Measurements from ENCODE around the gene HS3ST5. TPM values are rescaled to one million over a fixed set of nuclear protein-coding genes. Genes with fewer than 3 reads are reported as not detected.

The HS3ST5 gene
- total and polyA plus RNA-seq, 2 experiments from 2014 or later: 2.8 to 3.5 TPM

DNA sequence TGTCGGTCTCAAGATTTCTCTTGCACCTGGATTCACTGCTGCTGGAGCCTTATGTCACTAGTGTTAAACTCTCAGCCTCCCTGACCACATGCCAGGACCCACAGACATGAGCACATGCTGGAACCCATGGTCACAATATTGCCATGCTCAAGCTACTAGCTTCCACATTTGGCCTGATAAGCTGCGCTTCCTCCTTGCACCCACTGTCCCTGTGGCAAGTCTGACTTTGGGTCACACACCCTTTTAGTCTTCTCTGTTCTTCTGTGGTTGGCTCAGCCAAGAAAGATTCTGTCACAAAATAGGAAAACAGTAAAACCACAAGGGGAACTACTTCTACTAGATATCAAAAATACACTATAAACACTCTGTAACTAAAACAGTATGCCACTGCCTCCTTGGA lies 303.0 kb downstream of the HS3ST5 start (continued):
- TF ChIP-seq ETS1 (IDR thresholded peaks at IDR 0.05): no peak
- no peak for TF ChIP-seq ZNF114 (CRISPR knock-in tag; IDR thresholded peaks at IDR 0.05)
- TF ChIP-seq POLR2AphosphoS5 (IDR thresholded peaks at IDR 0.05; ENCODE audit: low read depth): no peak
- TF ChIP-seq EZH2 (IDR thresholded peaks at IDR 0.05; ENCODE audit: low read depth, unreplicated experiment): no peak
- TF ChIP-seq REST (IDR thresholded peaks at IDR 0.05; ENCODE audit: unreplicated experiment): no peak
- no peak for TF ChIP-seq NANOG (IDR thresholded peaks at IDR 0.05; ENCODE audit: borderline replicate concordance)
- TF ChIP-seq JUNB (IDR thresholded peaks at IDR 0.05; ENCODE audit: unreplicated experiment): no peak

DNA sequence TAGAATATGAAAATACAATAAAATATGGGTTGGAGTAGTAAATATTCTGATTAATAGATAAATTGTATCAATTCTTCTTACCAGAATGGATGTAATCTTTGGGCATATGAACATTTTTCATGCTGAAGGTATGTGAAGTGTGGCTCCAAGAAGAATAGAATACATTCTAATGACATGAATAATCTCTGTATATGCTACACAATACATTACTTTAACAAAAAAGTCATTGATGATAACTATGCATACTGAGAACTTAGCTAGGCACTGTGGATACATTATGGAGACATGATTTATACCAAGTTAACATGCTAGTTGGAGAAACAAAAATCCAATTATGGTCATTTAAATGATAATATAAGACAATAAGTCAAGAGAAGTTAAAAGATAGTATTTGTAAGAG lies 309.2 kb downstream of the HS3ST5 start:
- H3K27ac ChIP-seq (ENCODE audit: low read depth): no peak overlapping the region
- no peaks in the 10 kb centered on the region for H3K79me2 ChIP-seq (replicated peaks; ENCODE audit: insufficient read depth)
- Mint-ChIP-seq H3K27me3 (ENCODE audit: insufficient read depth, low read depth, poor library complexity) (no peaks in the 10 kb centered on the region), H3K9me3 (peaks cover 3% of the 10 kb centered on the region; the same call in 1 of the 3 replicates), H3K4me3 (no peak overlapping the region), H3K4me1 (no peaks in the 10 kb centered on the region), H3K27ac (no peak overlapping the region), H3K36me3 (ENCODE audit: low read depth) (no peaks in the 10 kb centered on the region)
- H3K27me3 ChIP-seq (ENCODE audit: insufficient read depth): no peaks in the 10 kb centered on the region
- H3K9me2 ChIP-seq (ENCODE audit: insufficient read depth): no peaks in the 10 kb centered on the region
- H3K36me3 ChIP-seq (ENCODE audit: insufficient read depth): no peaks in the 10 kb centered on the region
- no peak overlapping the region for H3K4me3 ChIP-seq
- no peak overlapping the region for H2AFZ ChIP-seq
- H3K4me2 ChIP-seq: no peak overlapping the region
- H4K20me1 ChIP-seq (replicated peaks; ENCODE audit: insufficient read depth): no peaks in the 10 kb centered on the region
- H3F3A ChIP-seq (replicated peaks; ENCODE audit: low read depth): no peaks in the 10 kb centered on the region
- H3K4me1 ChIP-seq (ENCODE audit: insufficient read depth): no peaks in the 10 kb centered on the region
- DNase-seq (ENCODE audit: low spot score) (no peak), ATAC-seq (no peak)
- no peak for TF ChIP-seq EZH2phosphoT487 (IDR thresholded peaks at IDR 0.05; ENCODE audit: unreplicated experiment)
- TF ChIP-seq STAT1 (IDR thresholded peaks at IDR 0.05; ENCODE audit: unreplicated experiment): no peak
- no peak for TF ChIP-seq CREB1 (CRISPR knock-in tag; IDR thresholded peaks at IDR 0.05; ENCODE audit: low read depth)
- TF ChIP-seq POLR2AphosphoS5 (IDR thresholded peaks at IDR 0.05; ENCODE audit: low read depth): no peak
- TF ChIP-seq, protein P1, sequence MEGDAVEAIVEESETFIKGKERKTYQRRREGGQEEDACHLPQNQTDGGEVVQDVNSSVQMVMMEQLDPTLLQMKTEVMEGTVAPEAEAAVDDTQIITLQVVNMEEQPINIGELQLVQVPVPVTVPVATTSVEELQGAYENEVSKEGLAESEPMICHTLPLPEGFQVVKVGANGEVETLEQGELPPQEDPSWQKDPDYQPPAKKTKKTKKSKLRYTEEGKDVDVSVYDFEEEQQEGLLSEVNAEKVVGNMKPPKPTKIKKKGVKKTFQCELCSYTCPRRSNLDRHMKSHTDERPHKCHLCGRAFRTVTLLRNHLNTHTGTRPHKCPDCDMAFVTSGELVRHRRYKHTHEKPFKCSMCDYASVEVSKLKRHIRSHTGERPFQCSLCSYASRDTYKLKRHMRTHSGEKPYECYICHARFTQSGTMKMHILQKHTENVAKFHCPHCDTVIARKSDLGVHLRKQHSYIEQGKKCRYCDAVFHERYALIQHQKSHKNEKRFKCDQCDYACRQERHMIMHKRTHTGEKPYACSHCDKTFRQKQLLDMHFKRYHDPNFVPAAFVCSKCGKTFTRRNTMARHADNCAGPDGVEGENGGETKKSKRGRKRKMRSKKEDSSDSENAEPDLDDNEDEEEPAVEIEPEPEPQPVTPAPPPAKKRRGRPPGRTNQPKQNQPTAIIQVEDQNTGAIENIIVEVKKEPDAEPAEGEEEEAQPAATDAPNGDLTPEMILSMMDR (conservative IDR thresholded peaks at IDR 0.05; ENCODE audit: low read depth in 2 of 2): no peak
- TF ChIP-seq, protein P2, sequence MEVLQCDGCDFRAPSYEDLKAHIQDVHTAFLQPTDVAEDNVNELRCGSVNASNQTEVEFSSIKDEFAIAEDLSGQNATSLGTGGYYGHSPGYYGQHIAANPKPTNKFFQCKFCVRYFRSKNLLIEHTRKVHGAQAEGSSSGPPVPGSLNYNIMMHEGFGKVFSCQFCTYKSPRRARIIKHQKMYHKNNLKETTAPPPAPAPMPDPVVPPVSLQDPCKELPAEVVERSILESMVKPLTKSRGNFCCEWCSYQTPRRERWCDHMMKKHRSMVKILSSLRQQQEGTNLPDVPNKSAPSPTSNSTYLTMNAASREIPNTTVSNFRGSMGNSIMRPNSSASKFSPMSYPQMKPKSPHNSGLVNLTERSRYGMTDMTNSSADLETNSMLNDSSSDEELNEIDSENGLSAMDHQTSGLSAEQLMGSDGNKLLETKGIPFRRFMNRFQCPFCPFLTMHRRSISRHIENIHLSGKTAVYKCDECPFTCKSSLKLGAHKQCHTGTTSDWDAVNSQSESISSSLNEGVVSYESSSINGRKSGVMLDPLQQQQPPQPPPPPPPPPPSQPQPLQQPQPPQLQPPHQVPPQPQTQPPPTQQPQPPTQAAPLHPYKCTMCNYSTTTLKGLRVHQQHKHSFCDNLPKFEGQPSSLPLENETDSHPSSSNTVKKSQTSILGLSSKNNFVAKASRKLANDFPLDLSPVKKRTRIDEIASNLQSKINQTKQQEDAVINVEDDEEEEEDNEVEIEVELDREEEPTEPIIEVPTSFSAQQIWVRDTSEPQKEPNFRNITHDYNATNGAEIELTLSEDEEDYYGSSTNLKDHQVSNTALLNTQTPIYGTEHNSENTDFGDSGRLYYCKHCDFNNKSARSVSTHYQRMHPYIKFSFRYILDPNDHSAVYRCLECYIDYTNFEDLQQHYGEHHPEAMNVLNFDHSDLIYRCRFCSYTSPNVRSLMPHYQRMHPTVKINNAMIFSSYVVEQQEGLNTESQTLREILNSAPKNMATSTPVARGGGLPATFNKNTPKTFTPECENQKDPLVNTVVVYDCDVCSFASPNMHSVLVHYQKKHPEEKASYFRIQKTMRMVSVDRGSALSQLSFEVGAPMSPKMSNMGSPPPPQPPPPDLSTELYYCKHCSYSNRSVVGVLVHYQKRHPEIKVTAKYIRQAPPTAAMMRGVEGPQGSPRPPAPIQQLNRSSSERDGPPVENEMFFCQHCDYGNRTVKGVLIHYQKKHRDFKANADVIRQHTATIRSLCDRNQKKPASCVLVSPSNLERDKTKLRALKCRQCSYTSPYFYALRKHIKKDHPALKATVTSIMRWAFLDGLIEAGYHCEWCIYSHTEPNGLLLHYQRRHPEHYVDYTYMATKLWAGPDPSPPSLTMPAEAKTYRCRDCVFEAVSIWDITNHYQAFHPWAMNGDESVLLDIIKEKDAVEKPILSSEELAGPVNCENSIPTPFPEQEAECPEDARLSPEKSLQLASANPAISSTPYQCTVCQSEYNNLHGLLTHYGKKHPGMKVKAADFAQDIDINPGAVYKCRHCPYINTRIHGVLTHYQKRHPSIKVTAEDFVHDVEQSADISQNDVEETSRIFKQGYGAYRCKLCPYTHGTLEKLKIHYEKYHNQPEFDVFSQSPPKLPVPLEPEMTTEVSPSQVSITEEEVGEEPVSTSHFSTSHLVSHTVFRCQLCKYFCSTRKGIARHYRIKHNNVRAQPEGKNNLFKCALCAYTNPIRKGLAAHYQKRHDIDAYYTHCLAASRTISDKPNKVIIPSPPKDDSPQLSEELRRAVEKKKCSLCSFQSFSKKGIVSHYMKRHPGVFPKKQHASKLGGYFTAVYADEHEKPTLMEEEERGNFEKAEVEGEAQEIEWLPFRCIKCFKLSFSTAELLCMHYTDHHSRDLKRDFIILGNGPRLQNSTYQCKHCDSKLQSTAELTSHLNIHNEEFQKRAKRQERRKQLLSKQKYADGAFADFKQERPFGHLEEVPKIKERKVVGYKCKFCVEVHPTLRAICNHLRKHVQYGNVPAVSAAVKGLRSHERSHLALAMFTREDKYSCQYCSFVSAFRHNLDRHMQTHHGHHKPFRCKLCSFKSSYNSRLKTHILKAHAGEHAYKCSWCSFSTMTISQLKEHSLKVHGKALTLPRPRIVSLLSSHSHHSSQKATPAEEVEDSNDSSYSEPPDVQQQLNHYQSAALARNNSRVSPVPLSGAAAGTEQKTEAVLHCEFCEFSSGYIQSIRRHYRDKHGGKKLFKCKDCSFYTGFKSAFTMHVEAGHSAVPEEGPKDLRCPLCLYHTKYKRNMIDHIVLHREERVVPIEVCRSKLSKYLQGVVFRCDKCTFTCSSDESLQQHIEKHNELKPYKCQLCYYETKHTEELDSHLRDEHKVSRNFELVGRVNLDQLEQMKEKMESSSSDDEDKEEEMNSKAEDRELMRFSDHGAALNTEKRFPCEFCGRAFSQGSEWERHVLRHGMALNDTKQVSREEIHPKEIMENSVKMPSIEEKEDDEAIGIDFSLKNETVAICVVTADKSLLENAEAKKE (CRISPR knock-in tag; IDR thresholded peaks at IDR 0.05): no peak

Data from GM23338 (cell line).